ENCODE data around the gene RAB17.

RAB17 gene

GRCh38 chr2:237527766-237528165, 62.8 kb downstream of the RAB17 start:
- no peak for DNase-seq (ENCODE audit: low read depth)
- TF ChIP-seq, protein P1, sequence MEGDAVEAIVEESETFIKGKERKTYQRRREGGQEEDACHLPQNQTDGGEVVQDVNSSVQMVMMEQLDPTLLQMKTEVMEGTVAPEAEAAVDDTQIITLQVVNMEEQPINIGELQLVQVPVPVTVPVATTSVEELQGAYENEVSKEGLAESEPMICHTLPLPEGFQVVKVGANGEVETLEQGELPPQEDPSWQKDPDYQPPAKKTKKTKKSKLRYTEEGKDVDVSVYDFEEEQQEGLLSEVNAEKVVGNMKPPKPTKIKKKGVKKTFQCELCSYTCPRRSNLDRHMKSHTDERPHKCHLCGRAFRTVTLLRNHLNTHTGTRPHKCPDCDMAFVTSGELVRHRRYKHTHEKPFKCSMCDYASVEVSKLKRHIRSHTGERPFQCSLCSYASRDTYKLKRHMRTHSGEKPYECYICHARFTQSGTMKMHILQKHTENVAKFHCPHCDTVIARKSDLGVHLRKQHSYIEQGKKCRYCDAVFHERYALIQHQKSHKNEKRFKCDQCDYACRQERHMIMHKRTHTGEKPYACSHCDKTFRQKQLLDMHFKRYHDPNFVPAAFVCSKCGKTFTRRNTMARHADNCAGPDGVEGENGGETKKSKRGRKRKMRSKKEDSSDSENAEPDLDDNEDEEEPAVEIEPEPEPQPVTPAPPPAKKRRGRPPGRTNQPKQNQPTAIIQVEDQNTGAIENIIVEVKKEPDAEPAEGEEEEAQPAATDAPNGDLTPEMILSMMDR (IDR thresholded peaks at IDR 0.05; ENCODE audit: control insufficient read depth, extremely low read depth, insufficient read depth) = no peak
- no peak overlapping the region for H3K4me3 ChIP-seq (ENCODE audit: low read depth, low read length)

DNA sequence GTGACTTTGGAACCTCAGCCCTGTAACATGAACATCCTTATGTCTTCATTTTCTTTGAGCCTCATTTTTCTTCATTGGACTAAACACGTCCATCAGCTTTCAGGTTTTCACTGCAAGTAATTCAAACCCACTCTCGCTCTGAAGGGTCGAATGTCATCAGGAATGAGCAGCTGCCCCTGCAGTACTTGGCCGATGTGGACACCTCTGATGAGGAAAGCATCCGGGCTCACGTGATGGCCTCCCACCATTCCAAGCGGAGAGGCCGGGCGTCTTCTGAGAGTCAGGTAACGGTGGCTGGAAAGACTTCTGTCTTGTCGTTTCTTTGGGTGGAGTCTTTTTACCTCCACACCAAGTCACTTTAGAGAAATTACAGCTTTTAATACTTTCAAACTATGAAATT, 63.3 kb downstream of the RAB17 start:
- TF ChIP-seq, protein P1 (IDR thresholded peaks at IDR 0.05; ENCODE audit: control insufficient read depth, extremely low read depth, insufficient read depth) = no peak
- H3K4me3 ChIP-seq (ENCODE audit: low read depth, low read length) = no peak overlapping the region
- DNase-seq (ENCODE audit: low read depth) = no peak

DNA sequence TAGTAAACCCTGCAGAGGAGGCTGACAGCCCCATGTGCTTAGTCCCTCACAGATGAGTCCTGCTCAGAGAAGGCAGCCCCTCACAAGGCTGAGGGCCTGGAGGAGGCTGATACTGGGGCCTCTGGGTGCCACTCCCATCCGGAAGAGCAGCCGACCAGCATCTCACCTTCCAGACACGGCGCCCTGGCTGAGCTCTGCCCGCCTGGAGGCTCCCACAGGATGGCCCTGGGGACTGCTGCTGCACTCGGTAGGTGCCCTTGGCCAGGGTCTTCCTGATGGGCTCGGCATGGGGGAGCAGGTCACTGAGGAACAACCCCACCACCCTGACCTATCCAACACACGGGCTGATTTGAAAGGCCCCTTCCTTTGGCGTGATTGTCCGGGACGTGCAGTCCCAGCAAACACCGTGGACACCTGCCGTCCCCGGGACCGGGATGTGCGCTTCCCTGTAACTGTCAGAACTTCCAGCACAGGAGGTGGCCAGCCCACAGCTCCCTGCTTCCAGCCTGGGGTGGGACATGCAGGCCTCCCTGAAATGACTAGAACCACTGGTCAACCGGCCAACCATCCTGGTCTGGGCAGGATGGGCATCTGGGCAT, 64.9 kb downstream of the RAB17 start:
- H3K4me3 ChIP-seq (ENCODE audit: low read depth, low read length) = no peak overlapping the region
- TF ChIP-seq, protein P1 (IDR thresholded peaks at IDR 0.05; ENCODE audit: control insufficient read depth, extremely low read depth, insufficient read depth) = no peak
- DNase-seq (ENCODE audit: low read depth) = no peak

DNA sequence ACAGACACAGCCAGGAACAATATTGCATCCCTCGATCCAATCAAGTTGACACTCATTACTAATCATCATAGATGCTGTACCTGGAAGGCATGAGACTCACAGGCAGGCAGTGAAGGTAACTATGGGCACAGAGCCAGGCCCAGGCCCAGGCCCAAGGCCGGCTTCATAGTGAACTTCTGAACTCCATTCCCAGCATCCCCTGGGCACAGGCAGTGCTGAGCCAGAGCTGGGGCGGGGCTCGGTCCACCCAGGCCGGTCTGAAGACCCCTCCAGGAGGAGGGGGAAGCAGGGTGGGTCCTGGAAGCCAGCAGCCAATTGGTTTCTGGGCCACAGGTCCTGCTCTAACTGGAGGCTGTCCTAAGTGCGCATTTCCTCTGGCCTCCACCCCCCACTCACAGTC, 65.9 kb downstream of the RAB17 start:
- TF ChIP-seq, protein P1 (IDR thresholded peaks at IDR 0.05; ENCODE audit: control insufficient read depth, extremely low read depth, insufficient read depth) = no peak
- no peak for DNase-seq (ENCODE audit: low read depth)
- no peak overlapping the region for H3K4me3 ChIP-seq (ENCODE audit: low read depth, low read length)

Data from LNCaP clone FGC (cell line).